HS-5 (cell line): ENCODE results near the gene CREBL2.
"Not testable (repeated sequence)": the region's sequence is repeated elsewhere in the genome, so short reads cannot be mapped to it uniquely, and the experiment has no call there.

Source experiments
- DNase-seq: peaks from one replicate; pipeline ENCODE4 v3.0.0-alpha.2; 2012; ENCODE audit warnings: low read depth

CREBL2 gene

DNA sequence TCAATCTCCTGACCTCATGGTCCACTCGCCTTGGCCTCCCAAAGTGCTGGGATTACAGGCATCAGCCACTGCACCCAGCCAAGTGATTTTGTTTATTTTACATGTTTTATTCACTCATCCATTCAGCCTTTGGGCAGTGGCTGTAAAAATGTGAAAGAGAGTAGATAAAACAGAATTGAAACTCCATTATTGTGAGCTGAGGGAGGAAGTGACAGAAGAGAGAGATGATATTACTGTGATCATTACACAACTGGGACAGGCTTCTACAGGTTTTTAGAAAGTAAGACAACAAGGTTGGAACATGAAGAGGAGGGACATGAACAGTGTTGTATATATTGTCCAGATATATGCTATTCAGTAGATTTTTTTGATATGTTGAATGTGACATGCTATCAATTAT lies 25.0 kb downstream of the CREBL2 start:
- no peak for DNase-seq

DNA sequence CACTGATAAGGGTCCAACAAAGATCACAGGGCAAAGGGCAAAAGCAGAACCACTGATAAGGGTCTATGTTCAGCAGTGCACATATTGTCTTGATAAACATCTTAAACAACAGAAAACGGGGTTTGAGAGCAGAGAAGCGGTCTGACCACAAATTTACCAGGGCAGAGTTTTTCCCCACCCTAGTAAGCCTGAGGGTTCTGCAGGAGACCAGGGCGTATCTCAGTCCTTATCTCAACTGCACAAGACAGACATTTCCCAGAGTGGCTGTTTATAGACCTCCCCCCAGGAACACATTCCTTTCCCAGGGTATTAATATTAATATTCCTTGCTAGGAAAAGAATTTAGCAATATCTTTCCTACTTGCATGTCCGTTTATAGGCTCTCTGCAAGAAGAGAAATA lies 28.3 kb downstream of the CREBL2 start:
- not testable (repeated sequence) for DNase-seq

DNA sequence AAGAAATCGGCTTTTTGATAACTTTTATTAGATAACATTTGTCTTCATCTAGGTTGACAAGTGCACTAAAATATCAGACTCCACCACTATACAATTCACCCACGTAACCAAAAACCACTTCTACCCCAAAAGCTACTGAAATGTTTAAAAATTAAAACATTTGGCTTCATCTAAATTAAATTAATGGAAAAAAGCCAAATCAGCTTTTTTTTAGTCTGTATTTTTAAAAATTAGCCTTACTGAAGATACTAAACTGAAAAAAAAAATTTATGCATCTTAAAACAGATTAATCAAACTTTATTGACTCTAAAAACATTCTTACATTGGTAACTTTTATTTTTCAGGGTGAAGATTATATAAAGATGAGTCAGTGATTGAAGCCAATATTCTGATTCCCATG lies 30.0 kb downstream of the CREBL2 start:
- DNase-seq, result no peak

DNA sequence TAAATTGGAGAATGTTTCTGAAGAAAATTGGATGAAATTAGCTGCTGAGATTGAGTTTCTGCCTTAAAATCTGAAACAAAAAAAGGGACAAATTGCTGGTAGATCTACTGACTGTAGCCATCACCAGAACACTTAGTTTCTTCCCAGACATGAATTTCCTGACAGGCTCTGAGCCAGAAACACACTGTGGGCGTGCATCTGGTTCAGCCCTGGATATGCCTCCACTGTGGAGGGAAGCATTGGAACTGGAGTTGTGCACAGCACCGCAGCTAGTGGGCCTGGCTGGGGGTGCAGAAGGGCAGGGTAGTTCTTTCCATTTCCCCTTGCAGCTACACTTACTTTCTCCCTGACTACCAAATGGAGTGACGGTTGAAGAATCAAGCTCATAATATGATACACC lies 31.2 kb downstream of the CREBL2 start:
- DNase-seq, result no peak

DNA sequence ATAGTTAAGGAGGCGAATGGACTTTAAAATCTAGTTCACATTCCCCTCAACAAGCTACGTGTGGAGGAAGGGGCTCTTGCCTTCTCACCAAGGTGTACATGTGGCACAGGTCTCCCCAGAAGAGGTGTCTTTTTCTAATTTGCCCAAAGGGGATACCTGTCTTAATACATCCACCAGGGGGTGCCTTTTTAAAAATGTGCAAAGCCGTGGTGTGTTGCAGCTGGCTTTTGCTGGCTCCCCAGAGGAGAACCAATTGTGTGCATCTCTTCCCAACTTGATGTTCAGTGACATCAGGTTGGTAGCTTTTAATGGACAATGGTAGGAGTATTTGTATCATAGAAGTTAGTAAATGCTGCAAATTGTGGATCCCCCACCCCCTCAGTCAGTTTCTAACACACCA lies 33.8 kb downstream of the CREBL2 start:
- DNase-seq, result no peak

DNA sequence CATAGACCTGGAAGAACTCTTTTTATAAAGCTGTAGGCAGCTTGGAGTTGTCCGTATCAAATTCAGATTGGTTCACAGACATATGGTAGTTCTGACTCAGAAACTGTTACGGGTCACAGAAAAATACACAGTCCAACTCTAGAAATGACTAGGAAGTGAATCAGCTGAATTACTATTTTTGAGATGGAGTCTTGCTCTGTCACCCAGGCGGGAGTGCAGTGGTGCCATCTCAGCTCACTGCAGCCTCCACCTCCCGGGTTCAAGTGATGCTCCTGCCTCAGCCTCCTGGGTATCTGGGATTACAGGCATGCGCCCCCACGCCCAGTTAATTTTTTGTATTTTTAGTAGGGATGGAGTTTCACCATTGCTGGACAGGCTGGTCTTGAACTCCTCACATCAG lies 34.3 kb downstream of the CREBL2 start:
- peak; percentile 64 for DNase-seq

DNA sequence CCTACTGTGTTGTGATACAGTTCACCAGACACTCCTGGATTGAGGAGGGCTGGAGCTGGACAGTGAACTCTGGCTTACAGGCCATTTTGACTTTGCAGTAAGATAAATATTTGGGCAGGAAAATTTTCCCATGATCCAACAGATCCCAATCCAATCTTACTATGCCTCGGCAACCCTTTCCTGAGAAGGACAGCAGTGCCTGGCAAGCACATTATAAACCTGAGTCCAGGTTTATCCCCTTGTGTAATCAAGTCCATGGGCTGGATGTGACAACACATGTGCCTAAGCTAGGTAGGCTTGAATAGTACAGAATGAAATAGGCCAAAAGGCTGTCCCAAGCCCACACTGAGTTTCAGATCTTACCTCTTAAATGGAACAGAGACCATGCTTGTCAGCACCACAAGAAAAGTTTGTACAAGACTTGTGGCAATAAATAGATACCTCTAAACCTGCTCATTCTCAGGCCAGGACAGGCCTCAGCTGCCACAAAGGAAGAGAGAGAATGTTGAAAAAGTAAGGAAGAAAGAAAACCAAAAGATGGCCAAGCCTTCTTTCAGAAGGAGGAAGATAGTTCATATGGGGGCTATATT lies 34.9 kb downstream of the CREBL2 start:
- no peak for DNase-seq

DNA sequence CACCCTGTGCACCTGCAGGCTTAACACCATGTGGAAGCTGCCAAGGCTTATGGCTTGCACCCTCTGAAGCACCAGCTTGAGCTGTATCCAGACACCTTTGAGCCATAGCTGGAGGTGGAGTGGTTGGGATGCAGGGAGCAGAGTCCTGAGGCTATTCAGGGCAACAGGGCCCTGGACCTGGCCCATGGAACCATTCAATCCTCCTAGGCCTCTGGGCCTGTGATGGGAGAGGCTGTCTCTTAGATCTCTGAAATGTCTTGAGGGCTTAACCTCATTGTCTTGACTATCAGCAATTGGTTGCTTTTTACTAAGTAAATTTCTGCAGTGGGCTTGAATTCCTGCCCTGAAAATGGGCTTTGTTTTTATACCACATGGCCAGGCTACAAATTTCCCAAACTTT lies 36.6 kb downstream of the CREBL2 start:
- DNase-seq, result no peak

DNA sequence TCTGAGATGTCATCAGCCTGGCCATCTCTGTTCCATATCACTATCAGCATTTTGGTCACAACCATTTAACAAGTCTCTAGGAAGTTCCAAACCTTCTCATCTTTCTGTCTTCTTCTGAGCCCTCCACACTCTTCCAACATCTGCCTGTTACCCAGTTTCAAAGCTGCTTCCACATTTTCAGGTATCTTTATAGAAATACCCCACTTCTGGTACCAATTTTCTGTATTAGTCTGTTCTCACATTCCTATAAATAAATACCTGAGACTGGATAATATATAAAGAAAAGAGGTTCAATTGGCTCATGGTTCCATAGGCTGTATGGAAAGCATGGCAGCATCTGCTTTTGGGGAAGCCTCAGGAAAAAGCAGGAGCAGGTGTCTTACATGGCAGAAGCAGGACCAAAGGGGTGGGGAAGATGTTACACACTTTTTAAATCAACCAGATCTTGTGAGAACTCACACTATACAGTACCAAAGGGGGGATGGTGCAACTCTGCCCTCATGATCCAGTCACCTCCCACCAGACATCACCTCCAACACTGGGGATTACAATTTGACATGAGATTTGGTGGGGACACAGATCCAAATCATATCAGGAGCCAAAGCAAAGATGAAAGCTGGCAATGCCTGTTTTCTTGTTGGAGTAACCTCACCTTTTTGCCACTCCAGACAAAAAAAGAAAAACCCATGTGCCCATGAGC lies 37.4 kb downstream of the CREBL2 start:
- DNase-seq, result no peak

DNA sequence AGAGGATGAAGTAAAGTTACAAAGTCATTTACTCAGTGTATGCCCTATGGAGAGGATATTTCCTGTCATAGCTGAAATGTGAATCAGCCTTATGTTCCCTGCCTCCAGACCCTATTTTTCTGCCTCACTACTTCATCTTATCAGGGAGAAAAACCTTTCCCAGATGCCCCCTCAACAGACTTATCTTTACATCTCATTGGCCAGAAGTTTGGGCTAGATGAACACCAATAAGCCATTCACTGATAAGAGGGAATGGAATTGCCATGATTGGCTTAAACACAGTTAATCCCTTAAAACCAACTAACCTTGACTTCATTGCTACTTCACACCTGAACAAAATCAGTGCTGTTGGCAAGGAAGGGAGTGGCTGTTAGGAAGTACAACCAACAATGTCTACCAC lies 40.1 kb downstream of the CREBL2 start:
- no peak for DNase-seq

DNA sequence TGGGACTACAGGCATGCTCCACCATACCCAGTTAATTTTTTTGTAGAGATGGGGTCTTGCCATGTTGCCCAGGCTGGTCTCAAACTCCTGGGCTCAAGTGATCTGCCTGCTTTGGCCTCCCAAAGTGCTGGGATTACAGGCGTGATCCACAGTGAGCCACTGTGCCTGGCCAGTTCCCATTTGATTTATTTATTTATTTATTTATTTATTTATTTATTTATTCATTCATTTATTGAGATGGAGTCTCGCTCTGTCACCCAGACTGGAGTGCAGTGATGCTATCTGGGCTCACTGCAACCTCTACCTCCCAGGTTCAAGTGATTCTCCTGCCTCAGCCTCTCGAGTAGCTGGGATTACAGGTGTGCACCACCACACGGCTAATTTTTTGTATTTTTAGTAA lies 41.0 kb downstream of the CREBL2 start:
- DNase-seq, result not testable (repeated sequence)

DNA sequence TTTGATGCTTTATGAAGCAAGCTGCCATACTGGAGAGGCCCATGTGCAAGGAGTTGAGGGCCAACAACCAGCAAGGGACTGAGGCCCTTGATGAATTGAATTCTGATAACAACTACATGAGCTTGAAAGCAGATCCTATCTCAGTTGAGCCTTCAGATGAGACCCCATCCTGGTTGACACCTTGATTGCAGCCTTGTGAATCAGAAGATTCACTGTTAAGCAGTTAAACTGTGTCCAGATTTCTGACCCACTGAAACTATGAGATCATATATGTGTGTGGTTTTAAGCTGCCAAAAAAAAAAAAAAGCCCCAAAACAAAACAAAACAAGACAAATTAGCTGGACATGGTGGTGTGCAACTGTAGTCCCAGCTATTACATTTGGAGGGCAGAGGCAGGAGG lies 42.2 kb downstream of the CREBL2 start:
- no peak for DNase-seq

DNA sequence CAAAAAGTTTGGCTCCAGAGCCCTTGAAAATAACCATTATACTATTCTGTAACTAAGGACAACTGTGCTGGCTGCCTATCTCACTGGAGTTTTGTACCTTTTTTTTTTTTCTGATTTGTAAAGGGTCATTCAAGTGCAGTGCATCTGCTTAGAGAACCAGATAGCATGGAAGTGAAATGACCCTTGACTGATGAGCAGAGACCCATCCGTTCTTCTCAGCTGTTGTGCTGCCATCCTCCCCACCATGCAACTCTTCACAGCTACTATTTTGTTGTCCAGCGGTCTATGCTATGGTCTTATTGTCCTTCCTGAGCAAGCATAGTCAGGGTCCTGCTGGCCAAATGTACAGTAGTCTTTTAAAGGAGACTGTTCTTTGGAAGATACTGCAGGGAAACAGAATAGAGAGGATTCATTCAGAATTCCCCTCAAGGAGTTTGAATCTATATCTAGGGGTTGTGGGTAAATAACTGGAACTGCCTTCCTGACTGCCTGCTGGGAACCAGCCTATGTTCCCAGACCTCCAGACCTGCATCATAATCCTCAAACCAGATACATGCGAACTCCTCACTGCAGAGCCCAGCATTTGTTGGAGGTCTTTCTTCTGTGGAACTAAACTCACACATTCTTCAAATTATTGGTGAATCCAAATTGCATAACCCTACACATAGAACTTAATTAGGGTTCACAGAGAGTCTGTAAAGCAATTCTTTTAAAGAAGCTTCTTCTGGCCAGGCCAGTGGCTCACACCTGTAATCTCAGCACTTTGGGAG lies 43.2 kb downstream of the CREBL2 start:
- no peak for DNase-seq

DNA sequence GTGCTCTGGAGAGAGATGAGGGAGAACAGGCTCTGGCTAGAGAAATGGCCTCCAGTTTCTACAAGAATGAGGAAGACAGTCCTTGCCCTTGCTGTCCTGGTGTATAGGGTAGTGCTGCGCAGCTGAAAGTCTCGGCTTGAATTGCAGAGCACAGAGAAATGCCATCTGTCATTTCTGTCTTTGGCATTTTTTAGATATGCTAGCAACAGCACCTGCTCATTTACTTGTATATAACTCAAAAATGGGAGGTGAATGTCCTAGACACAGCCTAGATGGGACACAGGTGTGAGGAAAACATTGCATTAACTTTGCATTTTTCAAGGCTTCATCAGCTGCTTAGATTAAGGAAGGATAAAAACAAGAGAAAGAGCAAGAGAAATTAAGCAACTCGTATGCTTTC lies 48.5 kb downstream of the CREBL2 start:
- DNase-seq, result no peak

DNA sequence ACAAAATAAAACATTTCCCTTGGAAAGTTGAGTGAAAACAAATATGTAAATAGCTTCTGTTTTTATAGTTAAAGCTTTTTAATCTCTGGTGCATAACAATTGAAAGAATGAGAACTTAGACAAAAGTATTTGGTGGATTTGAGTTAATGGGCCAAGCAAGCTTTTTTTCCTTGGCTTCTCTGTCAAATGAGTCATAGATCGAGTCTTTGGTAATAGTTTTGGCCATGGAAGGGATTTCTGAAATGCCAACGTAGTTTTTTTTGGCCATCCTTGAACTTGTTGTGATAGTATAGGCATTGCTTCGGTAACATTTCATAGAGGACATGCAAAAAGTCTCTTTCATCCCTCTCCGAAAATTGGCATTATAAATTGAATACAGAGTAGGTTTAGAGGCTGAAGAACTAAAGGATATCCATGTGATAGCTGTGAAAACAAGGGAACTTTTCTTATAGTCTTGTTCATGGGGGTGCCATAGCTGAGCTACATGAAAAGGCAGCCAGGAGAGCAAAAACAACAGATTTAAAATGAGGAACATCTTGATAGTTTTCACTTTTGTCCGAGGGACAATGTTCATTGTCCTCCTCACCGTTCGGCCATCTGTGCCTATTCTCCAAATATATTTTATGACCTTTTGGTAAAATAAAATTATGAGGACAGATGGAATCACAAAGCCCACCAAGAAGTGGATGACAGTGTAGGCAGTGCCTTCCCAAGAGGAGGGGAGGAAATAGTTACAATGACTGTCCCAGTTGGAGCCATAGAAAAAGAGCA lies 49.6 kb downstream of the CREBL2 start:
- peak; percentile 44 for DNase-seq

DNA sequence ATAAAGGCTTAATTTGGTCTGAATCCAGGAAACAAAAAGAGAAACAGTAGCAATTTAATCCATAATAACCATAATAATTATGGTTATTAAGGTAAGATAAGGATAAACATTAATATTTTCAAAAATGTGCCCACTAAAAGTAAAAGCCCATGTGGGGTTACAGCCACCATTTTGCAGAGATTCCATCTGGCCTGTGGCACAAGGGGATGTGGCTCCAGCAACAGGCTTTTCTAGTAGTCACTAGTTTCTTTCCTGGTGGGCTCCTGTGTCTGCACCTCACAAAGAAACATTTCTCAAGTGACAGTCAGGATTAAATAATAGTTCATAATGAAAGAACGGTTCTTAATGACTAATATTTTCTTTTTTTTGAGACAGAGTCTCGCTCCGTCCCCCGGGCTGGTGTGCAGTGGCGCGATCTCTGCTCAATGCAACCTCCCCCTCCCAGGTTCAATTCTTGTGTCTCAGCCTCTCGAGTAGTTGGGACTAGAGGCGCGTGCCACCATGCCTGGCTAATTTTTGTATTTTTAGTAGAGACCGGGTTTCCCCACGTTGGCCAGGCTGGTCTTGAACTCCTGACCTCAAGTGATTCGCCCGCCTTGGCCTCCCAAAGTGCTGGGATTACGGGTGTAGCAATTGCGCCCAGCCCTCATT lies 52.1 kb downstream of the CREBL2 start:
- DNase-seq, result no peak

DNA sequence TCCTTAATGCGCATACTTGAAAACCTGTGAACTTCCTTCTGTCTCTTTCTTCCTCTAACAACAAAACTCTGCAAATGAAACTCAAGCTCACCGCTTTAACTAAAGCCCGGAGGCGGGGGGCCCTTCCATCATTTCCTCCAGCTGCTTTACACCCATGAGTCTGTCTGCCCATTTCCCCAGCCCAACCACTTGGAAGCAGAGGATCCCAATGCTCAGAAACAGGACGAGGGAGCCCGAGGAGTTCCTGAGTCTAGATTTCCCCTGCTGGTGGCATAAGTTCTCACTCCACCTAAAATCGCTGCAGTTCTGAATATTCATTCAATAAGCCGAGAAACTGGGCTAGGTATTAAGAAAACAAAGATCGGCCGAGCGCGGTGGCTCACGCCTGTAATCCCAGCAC lies 53.5 kb downstream of the CREBL2 start:
- DNase-seq, result no peak

DNA sequence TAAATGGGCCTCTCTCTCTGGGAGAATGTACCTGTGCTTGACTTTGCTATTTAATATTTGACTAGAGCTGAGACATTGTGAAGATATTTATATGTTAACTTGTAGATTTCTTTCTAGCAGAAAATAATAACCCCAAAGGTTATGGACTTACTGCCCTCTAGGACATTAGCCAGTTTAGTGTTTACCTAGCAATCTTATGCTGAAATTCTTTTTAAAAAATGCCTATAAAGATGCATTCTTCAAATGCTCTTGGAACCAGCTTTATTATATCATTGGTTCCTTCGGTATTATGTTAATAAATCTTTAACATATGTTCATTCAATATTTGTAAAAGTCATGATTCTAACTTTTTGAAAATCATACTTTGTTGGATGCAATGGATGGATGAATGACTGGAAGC lies 56.3 kb downstream of the CREBL2 start:
- DNase-seq, result no peak

DNA sequence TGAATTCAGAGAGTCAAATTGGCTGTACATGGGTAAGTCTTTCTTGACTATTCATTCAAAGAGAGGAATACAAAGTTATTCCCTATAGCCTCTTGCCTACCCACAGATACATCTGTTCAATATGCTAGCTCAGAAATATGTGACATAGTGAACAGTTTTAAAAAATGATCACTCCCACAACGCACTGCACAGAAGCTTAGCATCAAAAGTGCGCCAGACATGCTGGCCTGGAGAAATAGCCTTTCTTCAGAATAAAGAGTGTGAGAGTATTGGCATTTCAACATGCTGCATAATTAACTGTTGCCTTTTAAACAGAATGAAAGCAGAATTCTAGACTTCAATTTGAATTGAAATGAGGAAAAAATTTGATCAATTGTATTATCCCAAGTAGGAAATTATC lies 57.3 kb downstream of the CREBL2 start:
- no peak for DNase-seq

DNA sequence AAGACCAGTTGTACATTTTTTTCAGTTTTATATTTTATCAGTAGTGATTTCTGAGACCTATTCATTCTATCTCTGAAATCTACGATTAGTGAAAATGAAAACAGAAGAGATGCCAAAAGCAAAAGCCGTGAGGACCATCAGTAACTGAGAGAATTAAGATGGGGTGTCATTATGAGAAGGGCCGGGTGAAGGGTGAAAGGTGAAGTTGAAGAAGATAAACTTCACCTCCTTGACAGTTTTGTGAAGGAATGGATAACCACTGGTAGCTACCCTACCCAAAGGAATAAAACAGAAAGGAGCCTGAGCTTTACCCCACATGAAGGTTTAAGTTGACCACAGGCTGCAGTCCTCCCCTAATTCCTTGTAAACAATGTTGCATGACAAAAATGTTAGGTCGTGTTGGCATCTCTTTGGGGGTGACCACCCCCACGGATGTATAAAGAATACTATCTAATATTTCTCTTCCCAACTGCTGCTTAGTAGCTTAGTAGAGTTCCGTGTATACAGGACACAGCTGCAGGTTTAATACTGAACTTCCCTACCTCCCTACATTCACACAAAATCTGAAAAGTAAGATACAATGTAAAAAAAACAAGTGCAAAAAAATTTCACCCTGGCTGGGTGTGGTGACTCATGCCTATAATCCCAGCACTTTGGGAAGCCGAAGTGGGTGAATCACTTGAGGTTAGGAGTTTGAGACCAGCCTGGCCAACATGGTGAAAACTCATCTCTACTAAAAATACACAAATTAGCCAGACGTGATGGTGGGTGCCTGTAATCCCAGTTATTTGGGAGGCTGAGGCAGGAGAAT lies 60.4 kb downstream of the CREBL2 start:
- peak; percentile 34 for DNase-seq

DNA sequence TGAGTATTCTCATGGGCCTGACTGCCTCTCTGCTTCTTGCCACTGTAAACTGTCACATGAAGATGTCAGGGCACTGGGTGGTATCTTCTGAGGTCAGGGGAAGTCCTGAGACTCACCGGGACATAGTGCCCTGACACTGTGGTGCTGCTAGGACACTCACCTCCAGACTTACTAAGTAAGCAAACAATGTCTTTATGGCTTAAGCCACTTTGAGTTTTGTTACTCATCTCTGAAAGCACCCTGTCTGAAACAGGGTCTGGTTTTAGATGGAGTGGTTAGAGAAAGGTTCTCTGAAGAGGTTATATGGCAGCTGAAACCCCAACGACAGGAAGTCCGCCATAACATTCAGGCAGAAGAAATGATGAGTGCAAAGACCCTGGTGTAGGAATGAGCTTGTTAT lies 61.6 kb downstream of the CREBL2 start:
- DNase-seq, result no peak
